Activated T-cell treated with anti-CD3 and anti-CD28 coated beads for 24 hours (primary cell): Measurements from ENCODE around the gene ACTA2.

ENCODE experiments used
- DNase-seq: peaks from one replicate; pipeline ENCODE4 v3.0.0-alpha.2; 2020; ENCODE audit warnings: low read depth

ACTA2 gene

GRCh38 chr10:88920198-88920597 lies 32.4 kb downstream of the ACTA2 start:
- no peak for DNase-seq

- no peak for DNase-seq
These were observed 33.5 kb downstream of the ACTA2 start for GRCh38 chr10:88919041-88919440.

- DNase-seq, result no peak
These were observed 34.2 kb downstream of the ACTA2 start for GRCh38 chr10:88918191-88918905.

GRCh38 chr10:88916986-88917385 lies 35.6 kb downstream of the ACTA2 start:
- DNase-seq, result no peak

DNA sequence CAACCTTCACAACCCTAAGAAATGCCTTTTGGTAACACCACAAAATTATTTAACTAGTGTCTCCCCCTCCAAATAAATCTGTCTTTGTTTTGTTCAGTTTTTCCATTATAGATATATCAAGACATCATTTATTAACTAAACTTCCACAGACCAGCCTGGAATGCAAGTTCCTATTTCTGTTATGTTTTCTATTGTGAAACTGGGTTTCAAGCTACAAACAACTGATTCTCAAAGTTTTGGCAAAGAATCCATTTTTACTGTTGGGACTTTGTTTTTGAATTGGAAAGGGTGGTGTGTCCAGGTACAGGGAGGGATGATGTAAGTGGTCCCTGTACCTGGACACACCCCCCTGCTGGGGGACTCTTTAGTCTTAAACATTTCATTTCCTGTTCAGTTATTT lies 36.3 kb downstream of the ACTA2 start:
- no peak for DNase-seq

- DNase-seq, result no peak
These were observed 36.8 kb downstream of the ACTA2 start for GRCh38 chr10:88915781-88916180.

- no peak for DNase-seq
These were observed 38.8 kb downstream of the ACTA2 start for GRCh38 chr10:88913788-88914187.

- no peak for DNase-seq
These were observed 39.4 kb downstream of the ACTA2 start for GRCh38 chr10:88913127-88913526.

DNA sequence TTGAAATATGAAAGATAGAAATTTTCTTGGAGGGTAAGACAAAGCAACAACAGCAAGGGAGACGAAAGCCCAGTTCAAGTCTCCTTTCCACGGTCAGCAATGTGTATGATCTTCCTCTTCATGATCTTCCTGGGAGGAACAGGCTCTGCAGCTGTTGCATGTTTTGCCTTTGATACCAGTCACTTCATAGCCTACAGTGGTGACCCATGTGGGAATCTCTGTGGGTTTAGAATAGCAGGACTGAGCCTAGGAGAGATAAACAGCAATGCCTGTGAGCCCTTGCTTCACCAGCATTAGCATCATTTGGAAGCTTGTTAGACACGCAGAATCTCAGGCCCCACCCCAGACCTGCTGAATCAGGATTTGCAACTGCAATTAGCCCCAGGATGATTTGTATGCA lies 40.7 kb downstream of the ACTA2 start:
- no peak for DNase-seq

DNA sequence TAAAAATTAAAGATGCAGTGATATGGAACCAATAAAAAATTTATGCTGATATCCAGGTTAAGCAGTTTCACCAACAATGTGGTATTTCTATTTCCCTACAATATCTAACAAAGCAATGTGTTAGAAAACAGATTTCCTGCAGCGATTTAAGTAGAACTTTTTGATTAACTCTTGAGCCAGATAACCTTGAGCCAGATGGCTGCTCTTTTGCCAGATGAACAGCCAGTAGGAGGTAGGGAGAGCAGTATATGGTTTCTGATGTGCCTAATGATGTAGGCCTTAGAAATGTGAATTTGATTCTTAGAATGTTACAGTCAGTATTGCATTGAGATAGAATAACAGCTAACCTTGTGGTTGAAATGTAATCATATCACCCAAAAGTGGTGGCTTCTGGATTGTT lies 41.5 kb downstream of the ACTA2 start:
- no peak for DNase-seq

DNA sequence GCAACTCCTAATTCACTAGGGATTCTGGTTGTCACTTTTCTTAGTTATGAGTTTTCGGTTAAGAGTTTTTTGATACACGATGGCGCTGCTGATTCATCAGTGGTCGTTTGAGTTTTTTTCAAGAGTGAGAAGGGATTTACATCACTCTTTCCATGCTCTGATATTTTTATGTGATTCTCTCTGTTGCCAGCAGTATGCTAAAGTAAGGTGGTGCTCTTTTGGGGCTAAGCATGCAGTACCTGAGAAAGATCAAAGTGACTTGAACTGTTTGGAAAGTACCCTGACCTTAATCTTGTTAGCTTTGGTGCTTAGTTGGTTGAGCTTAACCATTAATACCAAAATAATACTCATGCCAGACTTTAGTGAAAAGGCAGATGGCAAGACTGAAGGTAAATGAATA lies 44.4 kb downstream of the ACTA2 start:
- no peak for DNase-seq

- no peak for DNase-seq
These were observed 45.7 kb downstream of the ACTA2 start for GRCh38 chr10:88906921-88907320.

- no peak for DNase-seq
These were observed 48.9 kb downstream of the ACTA2 start for GRCh38 chr10:88903715-88904114.

DNA sequence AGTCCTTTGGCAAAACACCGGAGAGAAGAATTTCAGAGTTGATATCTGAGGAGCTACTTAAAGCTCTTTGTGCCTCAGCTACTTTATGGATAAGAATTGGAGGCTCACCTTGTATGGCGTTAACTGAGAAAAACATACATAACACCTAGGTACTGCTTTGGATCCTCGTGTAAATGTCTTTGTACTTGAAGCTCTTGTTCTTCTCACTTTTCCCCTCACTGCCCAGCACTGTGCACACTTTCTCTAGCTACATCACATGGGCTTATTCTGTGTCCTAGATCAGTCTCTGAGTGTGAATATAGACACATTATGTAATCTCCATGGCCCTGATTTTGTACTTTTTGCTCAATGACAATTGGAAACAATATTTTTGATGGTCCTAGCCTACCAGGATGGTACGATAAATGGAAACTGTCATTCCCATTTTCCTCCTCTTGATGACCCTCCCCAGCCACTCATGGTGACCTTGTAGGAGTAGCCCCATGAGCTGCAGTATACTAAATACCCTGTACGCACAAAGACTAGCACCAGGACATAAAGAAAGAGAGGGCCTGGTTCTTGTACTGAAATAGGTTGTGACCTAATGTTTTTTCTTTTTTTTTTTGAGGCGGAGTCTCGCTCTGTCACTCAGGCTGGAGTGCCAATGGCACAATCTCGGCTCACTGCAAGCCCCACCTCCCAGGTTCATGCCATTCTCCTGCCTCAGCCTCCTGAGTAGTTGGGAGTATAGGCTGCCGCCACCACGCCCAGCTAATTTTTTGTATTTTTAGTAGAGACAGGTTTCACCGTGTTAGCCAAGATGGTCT lies 50.4 kb downstream of the ACTA2 start:
- no peak for DNase-seq

DNA sequence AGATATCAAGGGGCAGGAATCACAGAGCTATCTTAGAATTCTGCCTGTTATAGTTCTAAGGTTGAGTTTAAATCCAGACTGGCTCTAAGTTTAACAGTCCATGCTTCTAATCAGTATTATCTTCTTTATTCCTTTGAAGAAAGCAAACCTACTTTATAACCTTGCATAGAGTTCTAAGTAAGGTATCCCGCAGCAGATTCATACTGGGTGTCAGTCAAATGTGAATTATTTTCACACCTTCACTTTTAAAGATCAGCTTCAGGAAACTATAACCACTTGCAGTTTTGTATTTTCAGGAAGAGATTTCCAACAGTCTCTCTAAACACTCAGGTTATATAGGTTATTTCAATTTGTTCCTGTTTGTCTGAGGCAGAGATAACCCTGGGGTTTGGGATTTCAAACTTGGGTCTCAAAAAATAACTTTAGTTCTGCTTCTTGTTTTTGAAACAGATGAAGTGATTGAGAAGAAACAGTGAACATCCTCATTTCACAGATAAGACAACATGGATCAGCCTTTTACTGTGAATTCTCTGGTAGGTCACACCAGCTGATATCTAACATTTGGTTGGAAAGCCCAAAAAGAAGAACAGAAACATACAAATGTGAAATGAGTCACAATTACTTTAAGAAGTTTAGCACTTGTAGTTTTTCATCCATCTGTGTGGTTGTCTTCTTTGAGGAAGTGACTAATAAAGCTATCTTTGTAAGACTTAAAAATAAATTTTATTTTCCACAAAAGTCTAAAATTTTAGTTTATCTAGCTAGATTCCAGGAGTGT lies 51.2 kb downstream of the ACTA2 start:
- no peak for DNase-seq

DNA sequence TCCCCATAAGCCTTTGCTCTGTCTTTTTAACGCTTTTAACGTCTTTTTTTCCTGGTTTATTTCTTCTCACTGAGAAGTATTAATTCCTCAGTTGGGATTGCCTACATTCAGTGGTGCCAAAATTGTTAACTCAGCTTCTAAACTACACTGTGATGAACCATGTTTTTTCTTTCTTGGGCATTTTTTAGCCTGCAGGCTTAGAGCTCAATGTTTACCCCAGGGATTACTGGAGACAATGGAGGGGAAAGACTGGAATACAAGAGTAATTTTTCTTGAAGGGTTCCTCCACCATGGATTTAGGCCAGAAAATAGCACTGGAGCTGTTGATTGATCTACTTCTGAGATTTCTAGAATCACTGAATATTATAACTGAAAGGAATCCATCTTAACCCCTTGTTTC lies 52.7 kb downstream of the ACTA2 start:
- no peak for DNase-seq

- no peak for DNase-seq
These were observed 53.8 kb downstream of the ACTA2 start for GRCh38 chr10:88898727-88899126.

- peak; percentile 34 for DNase-seq
These were observed 55.3 kb downstream of the ACTA2 start for GRCh38 chr10:88896994-88897853.

- no peak for DNase-seq
These were observed 56.1 kb downstream of the ACTA2 start for GRCh38 chr10:88896372-88896993.

- no peak for DNase-seq
These were observed 57.3 kb downstream of the ACTA2 start for GRCh38 chr10:88895250-88895649.

GRCh38 chr10:88893611-88894010 lies 59.0 kb downstream of the ACTA2 start:
- DNase-seq, result no peak
